ENCODE measurements around the gene CCDC78. TPM values are rescaled to one million over a fixed set of nuclear protein-coding genes. Genes with fewer than 3 reads are reported as not detected.
A peak's percentile ranks its signal among the peaks of the same experiment; 100 is the strongest.
"Not testable (repeated sequence)": the region's sequence is repeated elsewhere in the genome, so short reads cannot be mapped to it uniquely, and the experiment has no call there.

The CCDC78 gene
- total RNA-seq, 2 donors from 2014 or later = 0.43 to 0.56 TPM

- Histone ChIP-seq H3K27me3 (peaks cover 17 to 25% of the 10 kb centered on the region in 2 donors), H3K4me3 (no peak overlapping the region), H3K9me3 (no peaks in the 10 kb centered on the region), H3K36me3 (no peaks in the 10 kb centered on the region), H3K4me1 (peaks cover 0 to 44% of the 10 kb centered on the region in 2 donors), H3K27ac (no peak overlapping the region)
- DNase-seq (ENCODE audit: low spot score) = no peak
- TF ChIP-seq CTCF (IDR thresholded peaks at IDR 0.05) = no peak
Measured at GRCh38 chr16:693364-693763, 32.9 kb downstream of the CCDC78 start.

- no peak for TF ChIP-seq CTCF (IDR thresholded peaks at IDR 0.05)
- H3K27me3 ChIP-seq = peaks cover 17 to 25% of the 10 kb centered on the region in 2 donors
- peaks cover 0 to 44% of the 10 kb centered on the region in 2 donors for H3K4me1 ChIP-seq
- DNase-seq (ENCODE audit: low spot score) = no peak
- no peaks in the 10 kb centered on the region for H3K36me3 ChIP-seq
- H3K27ac ChIP-seq = no peak overlapping the region
- H3K4me3 ChIP-seq = no peak overlapping the region
- H3K9me3 ChIP-seq = no peaks in the 10 kb centered on the region
Measured at GRCh38 chr16:692356-693108, 33.7 kb downstream of the CCDC78 start.

GRCh38 chr16:691242-691641 lies 35.0 kb downstream of the CCDC78 start:
- H3K4me1 ChIP-seq = peaks cover 0 to 44% of the 10 kb centered on the region in 2 donors
- H3K27me3 ChIP-seq = peaks cover 16 to 25% of the 10 kb centered on the region in 2 donors
- not testable (repeated sequence) for H3K9me3 ChIP-seq; DNase-seq (ENCODE audit: low spot score); H3K36me3 ChIP-seq; H3K27ac ChIP-seq; H3K4me3 ChIP-seq

- TF ChIP-seq CTCF (IDR thresholded peaks at IDR 0.05) = no peak
Measured at GRCh38 chr16:689175-689897, 36.9 kb downstream of the CCDC78 start.

GRCh38 chr16:687499-687898 lies 38.7 kb downstream of the CCDC78 start:
- Histone ChIP-seq H3K4me3 (no peak overlapping the region), H3K4me1 (peaks cover 0 to 47% of the 10 kb centered on the region in 2 donors), H3K27me3 (no peaks in the 10 kb centered on the region), H3K9me3 (no peaks in the 10 kb centered on the region), H3K36me3 (peaks cover 16% of the 10 kb centered on the region), H3K27ac (no peak overlapping the region)
- no peak for DNase-seq (ENCODE audit: low spot score)
- TF ChIP-seq CTCF (IDR thresholded peaks at IDR 0.05) = no peak

More at GRCh38 chr16:689175-689897, 36.9 kb downstream of the CCDC78 start:
- H3K4me3 ChIP-seq = peak overlapping the region; percentile 92 to 99
- peak overlapping the region in 1 of 2 donors; percentile 85 for H3K27ac ChIP-seq
- H3K4me1 ChIP-seq = peaks cover 0 to 44% of the 10 kb centered on the region in 2 donors
- no peaks in the 10 kb centered on the region for H3K9me3 ChIP-seq
- peaks cover 9% of the 10 kb centered on the region for H3K36me3 ChIP-seq
- peaks cover under 1 to 11% of the 10 kb centered on the region in 2 donors for H3K27me3 ChIP-seq
- DNase-seq (ENCODE audit: low spot score) = no peak
